ENCODE results near the gene NFIB. TPM values are rescaled to one million over a fixed set of nuclear protein-coding genes. Genes with fewer than 3 reads are reported as not detected.

The NFIB gene
- total RNA-seq, 2 experiments from 2014 or later: not detected

GRCh38 chr9:14293801-14294200 lies 20.1 kb downstream of the NFIB start:
- ATAC-seq (no peak), DNase-seq (no peak)
- no peak for TF ChIP-seq CTCF (IDR thresholded peaks at IDR 0.05)
- peaks cover 7% of the 10 kb centered on the region for H3K27me3 Mint-ChIP-seq
- no peak overlapping the region for H3K4me3 Mint-ChIP-seq
- H3K9me3 Mint-ChIP-seq: no peaks in the 10 kb centered on the region
- POLR2A ChIA-PET: no interaction called here
- H3K4me1 Mint-ChIP-seq (ENCODE audit: low read depth): no peaks in the 10 kb centered on the region
- H3K36me3 Mint-ChIP-seq (ENCODE audit: low read depth): no peaks in the 10 kb centered on the region
- CTCF ChIA-PET: no interaction called here
- intact Hi-C loops (cut with micrococcal nuclease): no loop called here
- H3K27ac Mint-ChIP-seq: no peak overlapping the region

- Mint-ChIP-seq H3K9me3 (no peaks in the 10 kb centered on the region), H3K4me1 (ENCODE audit: low read depth) (no peaks in the 10 kb centered on the region), H3K4me3 (no peak overlapping the region), H3K27me3 (peaks cover 5% of the 10 kb centered on the region), H3K27ac (no peak overlapping the region), H3K36me3 (ENCODE audit: low read depth) (no peaks in the 10 kb centered on the region)
- CTCF ChIA-PET: no interaction called here
- intact Hi-C loops (cut with micrococcal nuclease): no loop called here
- DNase-seq (no peak), ATAC-seq (no peak)
- POLR2A ChIA-PET: no interaction called here
- TF ChIP-seq CTCF (IDR thresholded peaks at IDR 0.05): no peak
These were observed 21.7 kb downstream of the NFIB start for GRCh38 chr9:14292181-14292739.

GRCh38 chr9:14289916-14290315 lies 24.0 kb downstream of the NFIB start:
- H3K27me3 Mint-ChIP-seq: peaks cover 5% of the 10 kb centered on the region
- no peak for DNase-seq
- ChIA-PET POLR2A (no interaction called here), CTCF (no interaction called here)
- H3K9me3 Mint-ChIP-seq: no peaks in the 10 kb centered on the region
- no peak overlapping the region for H3K4me3 Mint-ChIP-seq
- H3K4me1 Mint-ChIP-seq (ENCODE audit: low read depth): no peaks in the 10 kb centered on the region
- no peak for TF ChIP-seq CTCF (IDR thresholded peaks at IDR 0.05)
- no peaks in the 10 kb centered on the region for H3K36me3 Mint-ChIP-seq (ENCODE audit: low read depth)
- no peak for ATAC-seq
- intact Hi-C loops (cut with micrococcal nuclease): no loop called here
- H3K27ac Mint-ChIP-seq: no peak overlapping the region

GRCh38 chr9:14288433-14288832 lies 25.5 kb downstream of the NFIB start:
- intact Hi-C loops (cut with micrococcal nuclease): no loop called here
- no peaks in the 10 kb centered on the region for H3K9me3 Mint-ChIP-seq
- ChIA-PET CTCF (interaction anchor here (1.0 kb wide), 1 partner anchor 861 kb away, joined by 3 read pairs; no protein-coding TSS in a partner anchor), POLR2A (no interaction called here)
- DNase-seq (no peak), ATAC-seq (no peak)
- no peak for TF ChIP-seq CTCF (IDR thresholded peaks at IDR 0.05)
- no peaks in the 10 kb centered on the region for H3K4me1 Mint-ChIP-seq (ENCODE audit: low read depth)
- no peaks in the 10 kb centered on the region for H3K36me3 Mint-ChIP-seq (ENCODE audit: low read depth)
- peaks cover 5% of the 10 kb centered on the region for H3K27me3 Mint-ChIP-seq
- no peak overlapping the region for H3K4me3 Mint-ChIP-seq
- H3K27ac Mint-ChIP-seq: no peak overlapping the region

- Mint-ChIP-seq H3K36me3 (ENCODE audit: low read depth) (no peaks in the 10 kb centered on the region), H3K27ac (no peak overlapping the region), H3K9me3 (no peaks in the 10 kb centered on the region), H3K4me3 (no peak overlapping the region), H3K4me1 (ENCODE audit: low read depth) (no peaks in the 10 kb centered on the region), H3K27me3 (peaks cover 6% of the 10 kb centered on the region)
- TF ChIP-seq CTCF (IDR thresholded peaks at IDR 0.05): no peak
- ATAC-seq (no peak), DNase-seq (no peak)
- intact Hi-C loops (cut with micrococcal nuclease): no loop called here
- CTCF ChIA-PET: no interaction called here
- POLR2A ChIA-PET: no interaction called here
These were observed 27.8 kb downstream of the NFIB start for GRCh38 chr9:14286121-14286520.
